ENCODE measurements around the gene ANKRD44.
A peak's percentile ranks its signal among the peaks of the same experiment; 100 is the strongest.

Gene ANKRD44

GRCh38 chr2:197264332-197264731 lies 46.2 kb downstream of the ANKRD44 start:
- peaks cover 88% of the 10 kb centered on the region for H3K4me1 Mint-ChIP-seq
- no peaks in the 10 kb centered on the region for H3K9me3 Mint-ChIP-seq
- no peak for ATAC-seq
- no peaks in the 10 kb centered on the region for H3K27me3 Mint-ChIP-seq
- no peak for DNase-seq
- H3K4me3 Mint-ChIP-seq = peak overlapping the region; percentile 17 to 70
- no peak overlapping the region for H3K27ac Mint-ChIP-seq

GRCh38 chr2:197263077-197263476 lies 47.5 kb downstream of the ANKRD44 start:
- H3K4me1 Mint-ChIP-seq = peaks cover 88% of the 10 kb centered on the region
- peak overlapping the region; percentile 70 for H3K4me3 Mint-ChIP-seq
- H3K27ac Mint-ChIP-seq = peak overlapping the region; percentile 81 to 85
- ATAC-seq = no peak
- no peaks in the 10 kb centered on the region for H3K9me3 Mint-ChIP-seq
- no peaks in the 10 kb centered on the region for H3K27me3 Mint-ChIP-seq
- DNase-seq = no peak

GRCh38 chr2:197261808-197262226 lies 48.8 kb downstream of the ANKRD44 start:
- Mint-ChIP-seq H3K27me3 (no peaks in the 10 kb centered on the region), H3K27ac (peak overlapping the region; percentile 43 to 71), H3K9me3 (no peaks in the 10 kb centered on the region), H3K4me3 (peak overlapping the region; percentile 70 to 76), H3K4me1 (peaks cover 87% of the 10 kb centered on the region)
- no peak for DNase-seq
- ATAC-seq = no peak

- ATAC-seq (peak; percentile 8), DNase-seq (no peak)
- no peaks in the 10 kb centered on the region for H3K9me3 Mint-ChIP-seq
- peak overlapping the region in 1 of 2 donors; percentile 65 for H3K4me3 Mint-ChIP-seq
- H3K4me1 Mint-ChIP-seq = peaks cover 84% of the 10 kb centered on the region
- peak overlapping the region; percentile 45 to 90 for H3K27ac Mint-ChIP-seq
- no peaks in the 10 kb centered on the region for H3K27me3 Mint-ChIP-seq
Measured at GRCh38 chr2:197259470-197259999, 51.0 kb downstream of the ANKRD44 start.

- no peaks in the 10 kb centered on the region for H3K27me3 Mint-ChIP-seq
- no peaks in the 10 kb centered on the region for H3K9me3 Mint-ChIP-seq
- H3K4me1 Mint-ChIP-seq = peaks cover 84% of the 10 kb centered on the region
- H3K27ac Mint-ChIP-seq = peak overlapping the region; percentile 81 to 93
- peak overlapping the region; percentile 61 to 76 for H3K4me3 Mint-ChIP-seq
- DNase-seq (peak in 1 of 2 donors; percentile 32), ATAC-seq (peak; percentile 64)
Measured at GRCh38 chr2:197258580-197258979, 52.0 kb downstream of the ANKRD44 start.

GRCh38 chr2:197256547-197257170 lies 53.9 kb downstream of the ANKRD44 start:
- H3K9me3 Mint-ChIP-seq = no peaks in the 10 kb centered on the region
- H3K4me3 Mint-ChIP-seq = peak overlapping the region; percentile 81 to 93
- H3K27me3 Mint-ChIP-seq = no peaks in the 10 kb centered on the region
- peaks cover 75% of the 10 kb centered on the region for H3K4me1 Mint-ChIP-seq
- ATAC-seq = no peak
- peak overlapping the region; percentile 94 to 96 for H3K27ac Mint-ChIP-seq
- no peak for DNase-seq

GRCh38 chr2:197256021-197256420 lies 54.6 kb downstream of the ANKRD44 start:
- peak overlapping the region; percentile 81 to 93 for H3K4me3 Mint-ChIP-seq
- H3K4me1 Mint-ChIP-seq = peaks cover 77% of the 10 kb centered on the region
- H3K27me3 Mint-ChIP-seq = no peaks in the 10 kb centered on the region
- DNase-seq (no peak), ATAC-seq (no peak)
- peak overlapping the region; percentile 94 to 98 for H3K27ac Mint-ChIP-seq
- no peaks in the 10 kb centered on the region for H3K9me3 Mint-ChIP-seq

- DNase-seq = peak; percentile 86 to 92
- ATAC-seq = peak; percentile 97
- Mint-ChIP-seq H3K27me3 (no peaks in the 10 kb centered on the region), H3K4me1 (peaks cover 82% of the 10 kb centered on the region), H3K9me3 (no peaks in the 10 kb centered on the region), H3K27ac (peak overlapping the region; percentile 94 to 98), H3K4me3 (peak overlapping the region; percentile 81 to 93)
Measured at GRCh38 chr2:197255543-197255942, 55.0 kb downstream of the ANKRD44 start.

GRCh38 chr2:197254776-197255530 lies 55.6 kb downstream of the ANKRD44 start:
- no peak for DNase-seq
- Mint-ChIP-seq H3K27ac (peak overlapping the region; percentile 86 to 98), H3K27me3 (no peaks in the 10 kb centered on the region), H3K9me3 (no peaks in the 10 kb centered on the region), H3K4me1 (peaks cover 87% of the 10 kb centered on the region), H3K4me3 (peak overlapping the region; percentile 81 to 93)
- peak; percentile 71 for ATAC-seq

GRCh38 chr2:197251576-197251975 lies 59.0 kb downstream of the ANKRD44 start:
- ATAC-seq = no peak
- no peaks in the 10 kb centered on the region for H3K9me3 Mint-ChIP-seq
- no peaks in the 10 kb centered on the region for H3K27me3 Mint-ChIP-seq
- no peak overlapping the region for H3K27ac Mint-ChIP-seq
- peak overlapping the region; percentile 1 to 16 for H3K4me3 Mint-ChIP-seq
- peaks cover 87% of the 10 kb centered on the region for H3K4me1 Mint-ChIP-seq
- DNase-seq = no peak

GRCh38 chr2:197251163-197251562 lies 59.4 kb downstream of the ANKRD44 start:
- Mint-ChIP-seq H3K27me3 (no peaks in the 10 kb centered on the region), H3K9me3 (no peaks in the 10 kb centered on the region), H3K4me1 (peaks cover 87% of the 10 kb centered on the region), H3K27ac (no peak overlapping the region), H3K4me3 (no peak overlapping the region)
- ATAC-seq (no peak), DNase-seq (no peak)

GRCh38 chr2:197250084-197250397 lies 60.5 kb downstream of the ANKRD44 start:
- peaks cover 84% of the 10 kb centered on the region for H3K4me1 Mint-ChIP-seq
- no peaks in the 10 kb centered on the region for H3K27me3 Mint-ChIP-seq
- ATAC-seq (no peak), DNase-seq (no peak)
- H3K9me3 Mint-ChIP-seq = no peaks in the 10 kb centered on the region
- H3K27ac Mint-ChIP-seq = peak overlapping the region; percentile 45 to 52
- peak overlapping the region; percentile 57 to 63 for H3K4me3 Mint-ChIP-seq

GRCh38 chr2:197249381-197250083 lies 61.0 kb downstream of the ANKRD44 start:
- Mint-ChIP-seq H3K4me1 (peaks cover 83% of the 10 kb centered on the region), H3K4me3 (peak overlapping the region; percentile 61 to 63), H3K9me3 (no peaks in the 10 kb centered on the region), H3K27me3 (no peaks in the 10 kb centered on the region), H3K27ac (peak overlapping the region; percentile 51 to 73)
- DNase-seq = no peak
- peak; percentile 43 for ATAC-seq

GRCh38 chr2:197248623-197249022 lies 62.0 kb downstream of the ANKRD44 start:
- Mint-ChIP-seq H3K9me3 (no peaks in the 10 kb centered on the region), H3K4me1 (peaks cover 83% of the 10 kb centered on the region), H3K27me3 (no peaks in the 10 kb centered on the region), H3K27ac (peak overlapping the region in 1 of 2 donors; percentile 73), H3K4me3 (peak overlapping the region; percentile 61 to 63)
- ATAC-seq = peak; percentile 85
- DNase-seq = peak in 1 of 2 donors; percentile 45

GRCh38 chr2:197248001-197248401 lies 62.6 kb downstream of the ANKRD44 start:
- peak overlapping the region in 1 of 2 donors; percentile 31 for H3K4me3 Mint-ChIP-seq
- H3K27me3 Mint-ChIP-seq = no peaks in the 10 kb centered on the region
- H3K9me3 Mint-ChIP-seq = no peaks in the 10 kb centered on the region
- ATAC-seq (no peak), DNase-seq (no peak)
- peak overlapping the region in 1 of 2 donors; percentile 36 for H3K27ac Mint-ChIP-seq
- H3K4me1 Mint-ChIP-seq = peaks cover 84% of the 10 kb centered on the region
